ENCODE measurements around the gene GAPVD1. TPM values are rescaled to one million over a fixed set of nuclear protein-coding genes. Genes with fewer than 3 reads are reported as not detected.
A peak's percentile ranks its signal among the peaks of the same experiment; 100 is the strongest.

Gene GAPVD1
- total and polyA plus RNA-seq, 2 of the 13 experiments (the other 11 are each of a cell fraction or from before 2014, with no cell fraction given) = 11.1 to 33.2 TPM

GRCh38 chr9:125296843-125297372 lies 35.3 kb downstream of the GAPVD1 start (continued):
- TF ChIP-seq E2F5 (CRISPR knock-in tag; conservative IDR thresholded peaks at IDR 0.05) = no peak
- TF ChIP-seq ZNF510 (CRISPR knock-in tag; IDR thresholded peaks at IDR 0.05; ENCODE audit: low read depth) = no peak
- TF ChIP-seq NPAS2 (CRISPR knock-in tag; IDR thresholded peaks at IDR 0.05; ENCODE audit: borderline replicate concordance) = no peak
- TF ChIP-seq HDAC6 (IDR thresholded peaks at IDR 0.05; ENCODE audit: low read depth, low read length) = no peak
- no peak for TF ChIP-seq ZNF740 (CRISPR knock-in tag; IDR thresholded peaks at IDR 0.05)
- TF ChIP-seq KDM6A (CRISPR knock-in tag; IDR thresholded peaks at IDR 0.05; ENCODE audit: low read depth) = peak; percentile 40; the same call in 1 of the 2 replicates
- peak; percentile 97 for TF ChIP-seq TFAP4 (IDR thresholded peaks at IDR 0.05; ENCODE audit: borderline replicate concordance, low read depth)
- TF ChIP-seq ZBTB44 (CRISPR knock-in tag; IDR thresholded peaks at IDR 0.05) = no peak
- TF ChIP-seq FOXC1 (CRISPR knock-in tag; IDR thresholded peaks at IDR 0.05; ENCODE audit: borderline replicate concordance) = no peak
- TF ChIP-seq ZNF468 (CRISPR knock-in tag; IDR thresholded peaks at IDR 0.05) = no peak
- no peak for TF ChIP-seq RARG (CRISPR knock-in tag; IDR thresholded peaks at IDR 0.05; ENCODE audit: low read depth)
- TF ChIP-seq TRIM24 (CRISPR knock-in tag; IDR thresholded peaks at IDR 0.05) = no peak
- TF ChIP-seq ZEB1 (IDR thresholded peaks at IDR 0.05; ENCODE audit: insufficient replicate concordance, low read depth) = peak; percentile 73
- TF ChIP-seq SMAD3 (CRISPR knock-in tag; IDR thresholded peaks at IDR 0.05) = no peak
- TF ChIP-seq ZBTB25 (CRISPR knock-in tag; IDR thresholded peaks at IDR 0.05) = peak; percentile 51
- no peak for TF ChIP-seq ZNF331 (CRISPR knock-in tag; IDR thresholded peaks at IDR 0.05)
- TF ChIP-seq NCOA5 (CRISPR knock-in tag; IDR thresholded peaks at IDR 0.05) = no peak
- no peak for TF ChIP-seq ZNF225 (CRISPR knock-in tag; IDR thresholded peaks at IDR 0.05)
- TF ChIP-seq ZNF558 (CRISPR knock-in tag; IDR thresholded peaks at IDR 0.05; ENCODE audit: borderline replicate concordance) = no peak
- no peak for TF ChIP-seq ZNF317 (CRISPR knock-in tag; IDR thresholded peaks at IDR 0.05)
- no peak for TF ChIP-seq BCLAF1 (IDR thresholded peaks at IDR 0.05)
- no peak for TF ChIP-seq ZBTB20 (CRISPR knock-in tag; IDR thresholded peaks at IDR 0.05; ENCODE audit: borderline replicate concordance, low read depth)
- no peak for TF ChIP-seq ZNF569 (CRISPR knock-in tag; IDR thresholded peaks at IDR 0.05; ENCODE audit: borderline replicate concordance)
